SW480 (cell line): ENCODE results near the gene USF1.
"Not testable (repeated sequence)": the region's sequence is repeated elsewhere in the genome, so short reads cannot be mapped to it uniquely, and the experiment has no call there.

Experiments used
- DNase-seq: peaks from one replicate; pipeline ENCODE4 v3.0.0-alpha.2; 2016; ENCODE audit warnings: low spot score

Gene USF1

GRCh38 chr1:161077426-161077825, 31.6 kb upstream of the USF1 start:
- DNase-seq: no peak

GRCh38 chr1:161076410-161076809, 30.6 kb upstream of the USF1 start:
- peak; percentile 82 for DNase-seq

DNA sequence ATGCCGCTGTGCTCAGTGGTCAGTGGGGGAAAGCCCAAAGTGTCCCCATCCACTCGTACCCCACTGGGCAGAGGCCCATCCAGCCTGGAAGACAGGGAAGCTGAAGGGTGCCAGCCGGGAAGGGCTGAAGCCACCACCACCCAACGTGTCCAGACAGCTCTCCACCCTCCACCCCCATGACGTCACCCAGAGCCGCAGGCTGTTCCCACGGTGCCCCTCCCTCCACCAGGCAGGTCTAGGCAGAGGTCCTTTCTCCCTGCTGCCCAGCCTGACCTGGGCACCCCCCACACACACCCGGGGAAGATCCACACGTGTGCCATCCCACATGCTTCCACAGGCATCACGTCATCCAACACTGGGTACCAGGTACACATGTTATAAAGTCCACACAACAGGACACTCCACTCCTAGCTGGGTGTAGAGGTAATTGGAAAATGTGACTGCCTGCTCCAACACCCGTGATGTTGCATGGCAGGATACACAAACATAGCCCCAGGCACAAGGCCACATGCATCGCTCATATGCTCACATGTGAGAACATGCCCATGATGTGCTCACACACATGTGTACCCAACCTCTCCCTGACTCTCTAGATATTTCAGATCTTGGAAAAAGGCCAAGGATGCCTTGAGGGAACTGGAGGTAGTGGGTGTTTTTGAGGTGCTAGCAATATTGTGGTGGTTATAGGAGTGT, 29.0 kb upstream of the USF1 start:
- peak; percentile 54 for DNase-seq

DNA sequence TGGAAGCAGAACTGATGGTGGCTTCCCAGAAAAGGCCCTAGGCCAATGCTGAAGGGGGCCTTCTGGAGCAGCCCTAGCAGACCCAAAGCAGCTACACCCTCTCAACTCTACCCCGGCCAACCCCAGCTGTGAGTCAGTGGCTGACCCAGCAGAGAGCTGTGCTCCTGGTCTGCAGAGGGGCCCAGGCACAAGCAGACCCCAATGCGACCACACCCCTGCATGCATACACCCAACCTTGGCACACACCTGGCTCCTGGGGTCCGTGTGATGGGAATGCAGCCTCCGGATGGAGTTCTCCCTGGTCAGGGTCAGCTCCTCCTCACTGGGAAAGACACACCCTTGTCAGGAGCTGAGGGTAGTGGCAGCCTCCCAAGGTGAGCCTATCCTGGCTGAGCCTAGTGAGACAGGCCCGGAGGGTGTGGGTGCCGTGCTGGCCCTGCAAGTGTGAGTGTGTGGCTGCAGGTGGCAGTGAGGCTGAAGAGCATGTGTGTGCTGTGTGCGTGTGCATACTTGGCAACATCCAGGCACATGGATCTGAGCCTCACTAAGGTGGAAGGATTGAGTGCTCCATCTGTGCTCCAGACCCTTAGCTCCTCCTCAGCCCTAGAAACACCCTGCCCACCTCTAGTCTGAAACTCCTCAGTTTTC, 27.8 kb upstream of the USF1 start:
- DNase-seq: peak; percentile 62

DNA sequence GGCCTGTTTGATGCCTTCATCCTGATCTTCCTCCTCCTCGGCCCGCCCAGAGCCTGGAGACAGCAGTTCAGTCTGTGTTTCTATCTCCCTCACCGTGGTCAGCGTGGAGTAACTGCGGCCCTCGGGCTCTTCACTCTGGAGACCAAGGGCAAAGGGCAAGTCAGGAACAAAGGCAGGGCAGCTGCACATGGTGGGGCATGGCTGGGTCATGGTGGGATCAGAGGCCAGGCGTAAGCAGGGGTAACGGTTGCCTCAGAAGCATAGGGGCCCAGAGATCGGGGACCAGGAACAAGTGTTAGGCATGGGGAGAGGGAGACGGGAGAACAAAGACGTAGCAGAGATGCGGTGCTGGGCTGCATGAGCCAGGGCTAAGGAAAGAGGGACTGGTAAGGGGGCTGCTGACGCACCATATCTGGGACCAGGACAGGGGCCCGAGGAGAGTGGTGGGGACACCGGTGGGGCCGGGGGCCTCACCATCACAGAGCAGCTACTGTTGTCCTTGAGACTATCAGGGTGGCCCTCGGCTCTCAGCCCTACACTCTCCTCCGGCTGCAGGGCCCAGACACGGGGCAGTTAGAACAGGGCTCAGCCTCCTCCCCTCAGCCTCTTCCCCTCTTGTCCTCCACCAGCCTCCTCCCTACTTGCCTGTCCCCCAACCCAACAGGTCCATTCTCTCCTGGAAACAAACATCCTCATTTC, 27.1 kb upstream of the USF1 start:
- no peak for DNase-seq

- peak; percentile 53 for DNase-seq
Observed at GRCh38 chr1:161071886-161072371, 26.2 kb upstream of the USF1 start.

DNA sequence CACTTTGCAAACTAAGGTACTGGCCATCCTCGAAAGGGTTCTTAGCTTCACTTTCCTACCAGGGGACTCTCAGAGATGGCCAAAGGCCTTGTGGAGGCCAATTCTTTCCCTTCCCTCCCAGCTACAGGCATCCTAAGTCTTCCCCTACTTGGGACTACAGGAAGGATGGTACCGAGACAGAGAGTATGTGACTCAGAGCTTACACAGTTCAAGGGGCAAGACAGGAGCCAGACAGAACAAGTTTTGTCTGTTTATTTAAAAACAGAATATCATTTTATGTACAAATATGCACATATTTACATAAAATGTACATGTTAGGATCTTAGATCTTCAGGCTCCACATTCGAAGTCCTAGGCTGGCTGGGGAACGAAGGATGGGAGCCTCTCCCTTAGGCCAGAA, 25.0 kb upstream of the USF1 start:
- no peak for DNase-seq

- DNase-seq: no peak
Observed at GRCh38 chr1:161069731-161070270, 24.0 kb upstream of the USF1 start, which contains the start of gene ARHGAP30. TSS of gene ARHGAP30 (minus strand) at chr1:161069891. CDS start at chr1:161069624, 267 bp downstream.

DNA sequence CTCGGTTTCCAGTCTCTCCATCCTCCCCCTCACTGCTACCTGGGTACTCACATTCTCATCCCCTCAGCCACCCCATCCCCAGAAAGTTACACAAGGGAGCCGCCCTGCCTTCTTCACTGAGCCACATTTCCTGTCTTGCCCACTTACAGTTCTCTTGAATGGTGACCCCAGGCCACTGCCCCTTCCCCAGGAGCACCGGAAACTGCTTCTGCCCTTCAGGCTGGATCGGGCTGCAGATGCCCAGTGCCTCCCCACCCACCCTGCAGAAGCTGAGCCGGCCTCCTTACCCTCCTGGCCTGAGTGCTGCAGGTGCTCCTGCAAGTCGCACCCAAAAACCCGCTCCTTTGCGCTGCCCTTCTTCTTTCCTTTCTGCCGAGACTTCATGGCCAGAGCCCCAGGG, 23.5 kb upstream of the USF1 start:
- DNase-seq: no peak

GRCh38 chr1:161068306-161069234, 22.8 kb upstream of the USF1 start:
- DNase-seq: no peak

GRCh38 chr1:161066694-161067093, 20.9 kb upstream of the USF1 start:
- DNase-seq: no peak

DNA sequence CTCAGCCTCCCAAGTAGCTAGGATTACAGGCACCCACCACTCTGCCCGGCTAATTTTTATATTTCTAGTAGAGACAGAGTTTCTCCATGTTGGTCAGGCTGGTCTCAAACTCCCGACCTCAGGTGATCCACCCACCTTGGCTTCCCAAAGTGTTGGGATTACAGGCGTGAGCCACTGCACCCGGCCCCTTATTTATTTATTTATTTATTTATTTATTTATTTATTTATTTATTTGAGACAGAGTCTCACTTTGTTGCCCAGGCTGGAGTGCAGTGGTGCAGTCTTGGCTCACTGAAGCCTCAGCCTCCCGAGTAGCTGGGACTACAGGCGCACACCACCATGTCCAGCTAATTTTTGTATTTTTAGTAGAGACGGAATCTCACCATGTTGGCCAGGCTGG, 19.9 kb upstream of the USF1 start:
- not testable (repeated sequence) for DNase-seq

- DNase-seq: not testable (repeated sequence)
Observed at GRCh38 chr1:161063936-161064335, 18.2 kb upstream of the USF1 start.

DNA sequence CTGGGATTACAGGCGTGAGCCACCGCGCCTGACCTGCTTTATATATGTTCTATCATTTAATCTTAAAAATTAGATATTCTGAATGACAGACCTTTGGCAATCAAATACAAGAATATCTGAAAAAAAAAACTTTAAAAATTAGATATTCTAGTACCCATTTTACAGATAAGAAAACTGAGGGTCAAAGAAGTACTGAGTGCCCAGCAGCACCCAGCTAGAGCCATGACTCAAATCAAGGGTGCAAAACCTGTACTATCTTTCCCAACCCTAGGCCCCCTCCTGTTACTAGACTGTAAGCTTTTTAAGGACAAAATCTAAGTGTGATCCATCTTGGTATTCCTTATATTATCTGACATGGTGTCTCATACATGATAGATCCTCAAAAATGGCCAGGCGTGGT, 15.6 kb upstream of the USF1 start:
- DNase-seq: no peak

DNA sequence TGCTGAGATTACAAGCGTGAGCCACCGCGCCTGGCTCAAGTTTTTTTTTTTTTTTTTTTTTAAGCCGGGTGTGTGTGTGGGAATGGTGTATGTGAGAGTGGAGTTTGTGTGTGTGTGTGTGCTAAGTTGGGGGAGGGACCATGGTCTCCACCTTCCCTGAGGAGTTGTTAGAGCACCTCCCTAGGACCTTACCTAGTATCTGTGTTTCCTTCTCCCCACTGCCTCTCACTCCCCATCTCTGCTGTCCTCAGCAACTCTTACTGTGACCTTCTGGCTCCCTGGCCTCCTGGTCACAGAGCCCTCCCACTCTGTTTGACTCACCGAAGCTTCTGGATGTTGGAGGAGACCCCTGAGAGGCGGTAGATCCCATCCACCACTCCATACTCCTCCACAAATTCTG, 13.5 kb upstream of the USF1 start:
- DNase-seq: no peak

DNA sequence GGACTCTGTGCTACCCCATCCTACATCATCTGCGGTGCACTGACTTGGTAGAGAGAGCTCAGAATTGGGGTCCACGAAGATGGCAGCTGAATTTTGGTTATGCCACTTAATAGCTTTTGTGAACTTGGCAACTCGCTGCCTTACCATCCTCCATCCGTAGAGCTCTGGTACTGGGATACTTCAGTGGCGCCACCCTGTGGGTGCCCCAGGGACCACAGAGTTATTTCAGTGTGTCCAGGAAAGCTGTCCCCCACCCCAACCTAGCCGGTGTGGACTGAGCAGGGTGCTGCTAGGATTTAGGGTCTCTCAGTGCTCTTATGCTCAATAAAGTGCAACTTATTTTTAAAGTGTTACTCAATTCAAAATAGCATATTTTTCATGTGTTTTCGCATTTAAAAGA, 9.0 kb upstream of the USF1 start:
- DNase-seq: no peak

- no peak for DNase-seq
Observed at GRCh38 chr1:161054232-161054631, 8.5 kb upstream of the USF1 start.

GRCh38 chr1:161052899-161053298, 7.1 kb upstream of the USF1 start:
- DNase-seq: no peak

DNA sequence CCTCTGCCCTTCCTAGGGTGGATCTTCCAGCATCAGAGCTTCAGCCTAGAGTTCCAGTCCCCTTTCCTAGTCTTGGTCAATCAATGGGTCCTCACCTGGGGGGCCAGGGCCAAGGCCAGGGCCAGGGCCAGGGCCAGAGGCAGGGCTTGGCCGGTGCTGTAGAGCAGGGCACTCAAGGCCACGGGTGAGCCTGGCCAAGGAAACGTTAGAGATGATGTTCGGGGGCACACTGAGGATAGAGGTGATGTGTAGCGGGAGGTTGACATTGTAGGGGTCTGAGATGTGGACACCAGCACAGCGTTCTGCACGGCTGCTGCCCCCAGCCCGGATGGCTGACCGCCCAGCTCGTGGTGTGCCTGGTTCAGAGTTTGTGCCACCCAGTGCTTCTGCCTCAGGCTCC, 5.4 kb upstream of the USF1 start:
- no peak for DNase-seq

DNA sequence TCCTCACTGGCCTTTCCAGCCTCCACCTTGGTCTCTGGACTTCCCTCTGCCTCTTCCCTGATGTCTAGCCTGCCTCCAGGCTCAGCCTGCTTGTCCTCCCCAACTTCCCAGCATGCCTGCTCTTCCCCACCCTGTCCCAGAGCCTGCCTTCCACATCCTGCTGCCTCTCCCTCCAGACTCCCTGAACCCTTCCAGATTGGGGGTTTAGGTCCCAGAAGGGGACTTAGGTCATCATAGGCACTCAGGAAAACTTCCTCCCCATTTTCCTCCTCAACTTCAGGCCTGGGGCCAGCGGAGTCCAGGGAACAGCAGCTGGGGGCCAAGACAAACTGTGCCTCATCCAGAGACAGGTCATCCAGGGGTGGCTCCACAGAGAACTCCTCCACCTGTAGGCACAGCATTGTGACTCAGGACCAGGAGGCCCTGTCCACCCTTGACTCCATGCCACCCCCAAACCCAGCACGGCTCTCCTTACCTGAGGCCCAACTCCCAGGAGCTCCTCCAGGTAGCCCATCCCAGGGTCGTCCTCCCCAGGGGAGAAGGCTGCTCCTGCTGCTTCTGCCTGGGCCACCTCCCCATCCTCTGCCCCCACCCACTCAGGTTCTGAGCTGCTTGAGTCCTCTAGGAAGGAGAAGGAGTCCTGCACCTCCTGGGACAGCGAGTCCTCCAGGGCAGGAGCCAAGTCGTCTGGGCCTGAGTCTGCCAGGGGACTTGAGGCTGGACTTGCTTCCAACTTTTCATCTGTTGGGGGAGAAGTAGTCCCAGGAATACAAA, 3.4 kb upstream of the USF1 start:
- DNase-seq: no peak
